ENCODE results near the gene ATP5PD.
"Not testable (repeated sequence)": the region's sequence is repeated elsewhere in the genome, so short reads cannot be mapped to it uniquely, and the experiment has no call there.

ATP5PD gene

DNA sequence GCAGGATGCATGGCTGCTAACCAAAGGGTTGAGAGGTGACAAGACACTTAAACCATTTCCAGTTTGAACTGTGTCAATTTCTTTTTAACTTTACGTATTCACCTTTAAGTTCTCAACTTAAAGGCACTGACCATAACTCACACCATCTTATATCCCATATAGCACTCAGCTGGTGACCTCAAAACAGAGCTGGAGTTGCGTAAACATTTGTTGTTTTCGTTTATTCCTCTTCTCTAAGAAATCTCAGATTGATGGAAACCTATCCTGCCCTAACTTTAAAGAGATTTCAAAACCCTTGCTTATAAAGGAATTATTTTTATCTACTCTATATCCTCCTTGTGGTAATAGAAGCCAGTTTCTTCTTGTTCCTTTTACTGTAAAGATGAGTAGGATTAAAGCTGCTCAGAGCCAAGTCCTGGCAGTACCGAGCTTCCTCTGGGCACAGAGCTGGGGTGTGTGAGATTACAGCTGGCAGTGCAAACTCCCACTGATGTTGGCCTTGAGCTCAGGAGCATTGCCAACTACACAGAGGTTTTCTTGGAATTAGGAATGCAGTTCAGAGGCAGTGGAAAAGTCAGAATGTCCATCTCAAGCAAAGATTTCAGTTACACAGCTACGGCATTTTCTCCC lies 1.6 kb upstream of the ATP5PD start:
- DNase-seq = no peak

DNA sequence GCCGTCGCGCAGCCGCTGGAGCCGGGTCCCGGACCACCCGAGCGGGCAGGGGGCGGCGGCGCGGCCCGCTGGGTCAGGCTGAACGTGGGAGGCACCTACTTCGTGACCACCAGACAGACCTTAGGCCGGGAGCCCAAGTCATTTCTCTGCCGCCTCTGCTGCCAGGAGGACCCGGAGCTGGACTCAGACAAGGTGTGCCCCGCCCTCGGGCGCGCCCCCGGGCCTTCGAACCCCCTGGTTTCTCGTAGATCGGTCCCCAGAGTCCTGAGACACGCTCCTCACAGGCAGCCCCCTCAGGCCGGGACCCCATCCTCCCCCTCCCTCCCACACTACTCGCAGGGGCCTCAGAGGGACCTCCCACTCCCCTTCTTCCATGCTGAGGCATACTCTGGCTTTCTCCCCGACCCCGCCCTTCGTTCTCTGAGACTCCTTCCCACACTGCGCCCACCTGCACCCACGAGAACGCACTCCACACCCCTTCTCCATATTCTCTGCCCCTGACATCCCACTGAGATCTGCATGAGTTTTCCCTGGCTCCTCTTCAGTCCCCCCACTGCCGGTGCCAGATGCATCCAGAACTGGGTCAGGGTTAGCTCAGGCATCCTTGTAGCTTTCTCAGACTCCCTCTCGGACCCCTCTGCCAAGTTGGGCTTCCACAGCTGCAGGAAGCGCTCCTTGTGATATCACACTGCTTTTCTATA lies 779 bp upstream of the ATP5PD start:
- DNase-seq = no peak

DNA sequence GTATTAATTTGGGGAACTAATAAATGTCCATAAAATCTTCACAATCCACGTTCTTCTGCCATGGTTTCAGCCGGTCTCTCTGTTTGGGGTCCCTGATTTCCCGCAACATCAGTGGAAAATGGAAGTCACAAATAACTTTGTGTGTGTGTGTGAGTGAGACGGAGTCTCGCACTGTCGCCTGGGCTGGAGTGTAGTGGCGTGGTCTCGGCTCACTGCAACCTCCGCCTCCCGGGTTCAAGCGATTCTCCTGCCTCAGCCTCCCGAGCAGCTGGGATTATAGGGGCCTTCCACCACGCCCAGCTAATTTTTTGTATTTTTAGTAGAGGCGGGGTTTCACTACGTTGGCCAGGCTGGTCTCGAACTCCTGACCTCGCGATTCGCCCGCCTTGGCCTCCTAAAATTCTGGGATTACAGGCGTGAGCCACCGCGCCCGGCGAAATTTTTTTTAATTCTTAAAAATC lies 793 bp downstream of the ATP5PD start:
- DNase-seq = not testable (repeated sequence)

DNA sequence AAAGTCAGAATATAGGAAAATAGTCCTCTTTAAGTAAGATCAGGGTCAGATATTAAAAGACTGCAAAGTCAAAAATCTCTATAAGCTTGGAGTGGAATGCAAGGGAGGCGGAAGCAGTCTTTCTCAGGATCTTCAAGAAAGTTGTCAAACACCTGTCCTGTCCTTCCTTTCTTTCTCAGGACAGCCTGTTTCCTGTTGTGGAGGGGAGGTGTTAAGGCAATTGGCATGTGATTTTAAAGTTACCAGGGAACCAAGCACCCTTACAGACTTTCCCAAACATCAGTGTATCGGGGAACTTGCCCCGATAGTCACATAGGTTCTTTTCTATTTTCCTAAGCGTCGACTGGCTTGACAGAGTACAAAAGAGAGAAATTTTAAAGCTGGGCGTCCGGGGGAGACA lies 2.1 kb downstream of the ATP5PD start:
- no peak for DNase-seq

DNA sequence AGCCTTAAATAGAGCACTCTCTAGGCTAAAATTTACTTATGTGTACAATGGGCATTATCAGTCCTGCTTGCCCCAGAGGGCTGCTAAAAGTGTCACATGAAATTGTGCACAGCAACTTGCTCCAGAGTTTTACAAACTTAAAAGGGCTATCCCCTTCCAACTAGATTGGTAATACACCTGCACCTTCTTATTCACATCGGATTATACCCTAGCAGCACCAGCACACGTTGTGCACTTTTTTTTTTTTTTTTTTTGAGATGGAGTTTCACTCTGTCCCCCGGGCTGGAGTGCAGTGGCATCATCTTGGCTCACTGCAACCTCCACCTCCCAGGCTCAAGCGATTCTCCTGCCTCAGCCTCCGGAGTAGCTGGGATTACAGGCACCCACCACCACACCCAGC lies 3.0 kb downstream of the ATP5PD start:
- DNase-seq = not testable (repeated sequence)

DNA sequence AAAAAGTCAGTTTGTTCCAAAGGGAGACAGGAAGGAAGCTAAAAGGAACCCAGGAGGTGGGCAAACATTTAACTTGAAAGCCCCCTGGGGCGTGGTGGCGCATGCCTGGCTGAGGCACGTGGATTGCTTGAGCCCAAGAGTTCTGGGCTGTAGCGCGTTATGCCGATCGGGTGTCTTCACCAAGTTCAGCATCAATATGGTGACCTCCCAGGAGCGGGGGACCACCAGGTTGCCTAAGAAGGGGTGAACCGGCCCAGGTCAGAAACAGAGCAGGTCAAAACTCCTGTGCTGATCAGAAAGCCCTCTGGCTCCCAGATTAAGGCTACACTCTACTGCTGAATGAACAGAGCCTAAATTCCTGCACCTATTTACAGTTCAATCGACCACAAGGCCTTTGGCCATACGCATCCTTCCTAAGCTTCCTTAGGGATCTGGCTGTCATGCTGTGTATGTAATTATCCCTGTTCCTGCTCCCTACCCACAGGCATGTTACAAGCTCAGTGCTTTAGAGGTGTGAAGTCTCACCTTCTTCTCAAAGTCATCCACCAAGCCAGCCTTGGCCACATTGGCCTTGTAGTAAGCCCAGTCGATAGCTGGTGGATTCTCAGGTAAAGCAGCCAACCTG lies 5.0 kb downstream of the ATP5PD start:
- no peak for DNase-seq

DNA sequence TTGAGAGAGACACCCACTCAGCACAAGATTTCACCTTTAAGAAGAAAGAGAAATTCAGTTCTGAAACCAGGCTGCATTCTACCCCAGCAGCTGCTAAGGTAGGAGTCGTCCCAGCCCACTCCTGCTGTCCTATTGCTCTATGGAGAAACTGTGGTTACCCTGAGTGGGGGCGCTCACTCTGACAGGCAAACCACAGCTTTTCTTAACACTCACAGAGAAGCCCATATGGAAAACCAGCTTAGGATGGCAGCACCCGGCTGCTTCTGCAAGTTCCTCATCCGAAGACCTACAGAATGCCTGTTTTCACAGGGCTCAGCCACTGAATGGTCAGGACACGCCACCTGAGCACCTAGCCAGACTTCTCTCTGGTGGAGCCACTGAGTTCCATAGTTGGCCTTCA lies 7.5 kb downstream of the ATP5PD start:
- no peak for DNase-seq

DNA sequence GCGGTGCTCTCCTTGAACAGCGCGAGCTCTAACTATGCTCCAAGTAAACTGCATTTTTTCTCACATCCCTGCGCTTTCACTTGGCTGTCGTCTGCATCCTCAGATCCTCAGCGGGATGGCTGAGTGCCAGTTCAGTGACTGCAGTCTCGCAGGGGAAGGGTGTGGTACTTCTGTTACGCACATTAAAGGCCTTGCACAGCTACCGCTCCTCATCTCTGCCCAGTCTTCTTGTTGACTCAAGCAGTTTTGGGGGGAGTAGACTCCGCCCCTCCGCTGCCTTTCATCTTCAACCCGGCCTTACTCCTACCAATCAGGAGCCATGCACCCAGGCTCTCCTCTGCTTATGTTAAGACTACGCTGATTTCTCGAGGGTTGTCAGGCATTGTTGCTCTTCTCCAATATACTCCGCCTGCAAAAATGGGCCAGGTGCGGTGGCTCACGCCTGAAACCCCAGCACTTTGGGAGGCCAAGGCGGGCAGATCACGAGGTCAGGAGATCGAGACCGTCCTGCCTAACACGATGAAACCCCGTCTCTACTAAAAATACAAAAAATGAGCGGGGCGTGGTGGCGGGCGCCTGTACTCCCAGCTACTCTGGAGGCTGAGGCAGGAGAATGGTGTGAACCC lies 10.0 kb downstream of the ATP5PD start:
- DNase-seq = peak; percentile 41

DNA sequence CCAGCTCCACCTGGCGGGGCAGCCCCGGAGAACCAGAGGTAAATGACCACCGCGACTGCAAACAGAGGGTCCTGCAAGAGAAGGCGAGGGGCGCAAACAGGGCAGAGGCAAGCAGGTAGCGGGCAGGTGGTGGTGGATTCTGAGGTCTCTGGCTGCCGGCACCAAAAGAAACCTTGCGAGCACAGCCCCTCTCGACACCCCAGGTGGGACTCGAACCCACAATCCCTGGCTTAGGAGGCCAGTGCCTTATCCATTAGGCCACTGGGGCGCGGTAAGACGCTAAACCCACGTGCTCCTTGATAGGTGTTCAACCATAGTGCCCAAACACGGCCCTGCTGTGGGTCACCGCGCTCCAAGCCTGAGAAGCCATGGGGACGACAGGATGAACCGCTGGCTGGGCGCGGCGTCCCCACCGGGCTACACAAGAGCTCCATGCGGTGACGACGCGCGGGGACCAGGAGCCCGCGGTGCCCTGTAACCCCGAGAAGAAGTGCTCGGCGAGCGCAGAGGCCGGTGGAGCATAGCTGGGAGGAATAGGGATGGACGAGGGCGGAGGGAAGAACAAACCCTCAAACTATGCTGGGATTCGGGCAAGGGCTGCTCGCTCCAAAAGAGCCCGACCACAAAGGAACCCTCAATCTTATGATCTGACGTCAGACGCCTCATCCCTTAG lies 12.4 kb downstream of the ATP5PD start:
- peak; percentile 67 for DNase-seq

DNA sequence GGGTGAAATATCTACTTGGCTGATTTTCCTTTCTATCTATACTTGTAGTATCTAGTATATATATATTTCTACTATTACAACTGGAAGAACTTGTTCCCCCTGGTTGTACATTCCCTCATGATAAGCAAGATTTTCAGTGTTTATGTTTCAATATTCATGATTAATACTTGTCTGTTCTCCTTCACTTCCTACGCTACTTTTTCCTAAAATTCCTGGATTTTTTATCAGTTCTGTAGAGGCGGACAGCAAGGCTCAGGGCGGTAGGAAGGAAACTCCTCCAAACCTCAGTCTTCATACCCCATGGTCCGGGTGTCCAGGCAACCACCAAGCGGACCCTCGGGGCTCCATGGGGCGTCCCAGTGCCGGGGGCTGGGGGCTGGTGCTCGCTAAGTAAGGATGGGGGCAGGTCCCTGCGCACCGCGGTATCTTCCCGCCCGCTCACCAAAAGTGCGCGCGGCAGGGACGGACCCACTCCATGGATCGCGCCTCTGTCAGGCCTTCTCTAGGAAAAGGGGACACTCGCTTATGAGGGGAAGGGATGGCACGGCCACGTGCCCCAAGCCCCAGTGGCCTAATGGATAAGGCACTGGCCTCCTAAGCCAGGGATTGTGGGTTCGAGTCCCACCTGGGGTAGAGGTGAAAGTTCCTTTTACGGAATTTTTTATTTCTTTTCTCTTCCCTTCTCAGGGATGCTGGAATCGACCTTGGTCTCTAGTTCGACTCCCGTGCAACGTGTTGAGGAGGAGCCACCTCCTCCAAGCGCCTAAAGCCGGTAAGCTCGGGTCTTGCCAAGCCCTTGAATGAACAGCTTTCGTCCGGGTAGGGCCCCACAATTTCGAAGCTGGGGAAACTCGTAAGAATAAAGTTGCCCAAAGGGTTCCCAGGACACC lies 13.2 kb downstream of the ATP5PD start:
- DNase-seq = peak; percentile 73

DNA sequence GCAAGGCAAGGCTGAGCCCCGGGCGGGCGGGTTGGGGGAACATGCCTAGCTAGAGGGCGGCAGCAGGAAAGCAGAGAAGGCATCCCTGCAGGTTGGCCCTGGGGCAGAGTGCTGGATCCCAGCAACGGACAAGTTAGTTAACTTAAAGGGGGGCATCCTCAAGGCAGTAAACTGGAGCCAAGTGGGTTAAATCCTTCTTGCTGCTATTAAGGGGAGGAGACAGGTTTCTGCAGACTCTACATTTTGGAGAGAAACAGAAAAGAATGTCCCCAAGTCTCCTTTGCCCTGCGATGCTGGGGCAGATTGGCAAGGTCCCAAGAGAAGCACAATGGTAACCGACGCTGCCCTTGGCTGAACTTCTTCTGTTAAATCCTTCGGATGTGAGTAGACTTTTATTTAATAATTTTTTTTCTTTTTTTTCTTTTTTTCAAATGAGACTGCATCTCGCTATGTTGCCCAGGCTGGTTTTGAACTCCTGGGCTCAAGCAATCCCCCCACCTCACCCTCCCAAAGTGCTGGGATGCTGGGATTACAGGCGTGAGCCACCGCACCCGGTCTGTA lies 14.0 kb downstream of the ATP5PD start:
- DNase-seq = no peak

DNA sequence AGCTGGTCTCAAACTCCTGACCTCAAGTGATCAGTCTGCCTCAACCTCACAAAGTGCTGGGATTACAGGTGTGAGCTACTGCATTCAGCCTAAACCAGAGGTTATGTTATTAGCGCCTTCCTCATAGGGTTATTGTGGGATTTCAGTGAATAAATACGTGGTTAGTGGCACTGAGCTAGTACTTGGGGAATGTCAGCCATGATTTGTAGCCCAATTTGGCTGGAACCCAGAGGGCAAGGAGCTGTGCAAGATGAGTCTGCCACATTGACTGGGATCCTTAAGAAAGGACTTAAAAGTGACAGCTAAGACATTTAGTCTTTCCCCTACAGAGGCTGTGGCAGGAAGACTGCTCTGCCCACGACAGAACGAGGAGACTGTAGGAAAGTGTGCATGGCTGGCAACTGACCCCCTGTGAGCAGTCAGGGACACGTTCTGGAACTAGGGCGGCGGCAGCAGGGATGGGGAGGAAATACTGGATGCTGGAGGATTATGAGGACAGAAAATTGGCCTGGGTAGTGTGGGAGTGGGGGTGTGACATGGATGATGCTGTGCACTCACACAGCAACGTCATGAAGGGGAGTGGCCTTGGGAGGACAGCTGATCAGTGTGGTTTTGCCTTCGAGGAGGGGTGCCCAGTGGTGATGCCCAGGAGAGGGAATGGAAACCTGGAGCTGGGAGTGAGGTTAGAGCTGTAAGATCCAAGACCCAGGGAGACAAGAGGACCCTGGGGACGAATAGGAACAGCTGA lies 14.6 kb downstream of the ATP5PD start:
- DNase-seq = peak; percentile 46

DNA sequence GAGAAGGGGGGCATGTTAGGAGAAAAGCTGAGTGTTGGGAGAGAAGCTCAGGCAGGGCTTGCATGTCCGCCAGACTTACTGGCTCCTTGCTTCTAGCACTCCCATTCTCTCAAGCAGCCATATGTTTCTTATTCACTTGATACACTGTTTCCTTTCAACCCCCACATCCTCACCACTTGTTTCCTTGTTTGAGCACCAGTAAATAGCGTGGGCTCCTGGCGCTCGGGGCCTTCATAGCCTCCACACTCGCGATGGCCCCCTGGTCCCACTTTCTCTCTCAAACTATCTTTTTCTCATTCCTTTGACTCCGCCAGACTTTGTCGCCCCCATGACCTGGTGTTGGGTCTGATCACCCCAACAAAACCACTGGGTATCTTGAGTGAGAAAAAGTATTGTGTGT lies 16.6 kb downstream of the ATP5PD start:
- DNase-seq = no peak

DNA sequence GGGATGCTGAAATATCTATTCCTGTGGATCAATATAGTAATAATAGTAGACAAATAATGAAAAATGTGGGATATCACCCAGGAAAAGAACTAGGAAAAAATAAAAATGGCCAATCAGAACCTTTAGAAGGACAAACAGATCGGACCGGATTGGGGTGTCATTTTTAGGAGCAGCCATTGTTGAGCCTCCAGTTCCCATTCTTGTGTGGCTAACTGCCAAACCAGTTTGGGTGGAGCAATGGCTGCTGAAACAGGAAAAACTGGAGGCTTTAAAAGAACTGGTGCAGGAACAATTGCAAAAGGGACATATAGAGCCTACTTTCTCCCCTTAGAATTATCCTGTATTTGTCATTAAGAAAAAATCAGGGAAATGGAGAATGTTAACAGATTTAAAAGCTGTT lies 20.1 kb downstream of the ATP5PD start:
- DNase-seq = not testable (repeated sequence)

DNA sequence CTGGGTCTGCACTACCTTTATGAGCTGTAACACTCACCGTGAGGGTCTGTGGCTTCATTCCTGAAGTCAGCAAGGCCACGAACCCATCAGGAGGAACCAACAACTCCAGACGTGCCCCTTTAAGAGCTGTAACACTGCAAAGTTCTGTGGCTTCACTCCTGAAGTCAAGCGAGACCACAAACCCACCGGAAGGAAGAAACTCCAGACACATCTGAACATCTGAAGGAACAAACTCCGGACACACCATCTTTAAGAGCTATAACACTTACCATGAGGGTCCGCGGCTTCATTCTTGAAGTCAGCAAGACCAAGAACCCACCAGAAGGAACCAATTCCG lies 21.4 kb downstream of the ATP5PD start:
- DNase-seq = not testable (repeated sequence)

DNA sequence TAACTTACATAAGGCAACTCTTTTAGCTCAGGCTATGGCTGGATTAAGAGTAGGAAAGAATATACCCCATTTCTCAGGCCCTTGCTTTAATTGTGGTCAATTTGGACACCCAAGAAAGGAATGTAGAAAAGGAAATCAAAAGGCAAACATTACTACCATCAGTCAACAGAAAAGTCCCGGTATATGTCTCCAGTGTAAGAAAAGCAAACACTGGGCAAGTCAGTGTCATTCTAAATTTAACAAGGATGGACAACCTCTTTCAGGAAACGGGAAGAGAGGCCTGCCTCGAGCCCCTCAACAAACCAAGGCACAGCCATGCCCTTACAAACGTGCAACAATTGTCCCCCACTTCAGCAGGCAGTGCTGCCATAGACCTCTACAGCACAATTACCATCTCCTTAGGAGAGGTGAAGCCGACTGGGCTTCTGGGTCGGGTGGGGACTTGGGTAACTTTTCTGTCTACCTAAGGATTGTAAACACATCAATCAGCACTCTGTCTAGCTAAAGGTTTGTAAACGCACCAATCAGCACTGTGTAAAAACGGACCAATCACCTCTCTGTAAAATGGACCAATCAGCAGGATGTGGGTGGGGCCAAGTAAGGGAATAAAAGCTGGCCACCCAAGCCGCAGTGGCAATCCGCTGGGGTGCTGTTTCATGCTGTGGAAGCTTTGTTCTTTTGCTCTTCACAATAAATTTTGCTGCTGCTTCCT lies 21.9 kb downstream of the ATP5PD start:
- DNase-seq = no peak

DNA sequence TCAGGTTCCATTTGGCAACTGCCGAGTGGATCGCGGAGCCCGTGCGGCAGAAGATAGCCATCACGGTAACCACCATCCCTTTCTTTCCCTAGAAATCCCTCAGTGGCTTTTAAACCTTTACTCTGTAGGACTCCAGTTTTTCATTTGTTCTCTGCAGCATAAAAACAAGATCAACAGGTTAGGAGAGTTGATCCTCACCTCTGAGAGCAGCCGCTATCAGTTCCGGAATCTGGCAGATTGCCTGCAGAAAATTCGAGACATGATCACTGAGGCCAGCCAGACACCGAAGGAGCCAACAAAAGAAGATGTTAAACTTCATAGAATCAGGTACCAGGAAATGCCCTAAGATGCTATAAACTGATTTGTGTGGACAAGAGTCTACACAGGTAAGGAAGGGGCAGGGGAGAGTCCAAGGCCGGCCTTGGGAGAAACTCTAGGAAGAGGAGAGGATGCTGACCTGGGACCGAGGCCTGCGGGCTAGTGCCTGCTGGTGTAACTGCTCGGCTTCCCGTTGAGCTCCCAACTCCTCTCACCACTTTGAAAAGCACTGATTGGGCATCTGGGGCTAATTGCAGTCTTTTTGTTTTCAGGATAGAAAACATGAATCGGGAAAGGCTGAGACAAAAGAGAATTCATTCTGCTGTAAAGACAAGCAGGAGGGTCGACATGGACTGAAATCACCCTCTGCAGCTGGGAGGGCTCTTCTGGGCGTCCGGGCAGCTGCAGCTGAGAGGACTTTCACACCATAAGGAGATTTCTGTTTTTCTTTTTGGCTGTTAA lies 26.2 kb downstream of the ATP5PD start:
- no peak for DNase-seq

DNA sequence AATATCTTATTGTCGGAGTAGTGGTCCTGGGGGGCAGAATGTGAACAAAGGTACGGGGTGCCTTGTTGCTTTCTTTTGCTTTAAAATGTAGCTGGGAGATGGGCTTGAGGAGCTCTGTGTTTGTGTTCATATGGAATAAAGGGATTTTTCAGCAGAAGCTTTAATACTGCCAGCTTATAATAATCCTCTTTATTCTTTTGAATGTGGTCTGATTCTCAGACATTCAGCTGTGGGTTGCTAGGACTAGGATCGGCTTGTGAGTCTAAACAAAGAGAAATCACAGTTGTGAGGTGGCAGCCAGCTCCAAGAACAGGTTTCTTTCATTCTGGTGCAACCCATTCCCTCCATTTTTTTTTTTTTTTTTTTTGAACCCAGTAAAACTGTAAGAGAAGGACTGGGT lies 27.1 kb downstream of the ATP5PD start:
- DNase-seq = no peak

DNA sequence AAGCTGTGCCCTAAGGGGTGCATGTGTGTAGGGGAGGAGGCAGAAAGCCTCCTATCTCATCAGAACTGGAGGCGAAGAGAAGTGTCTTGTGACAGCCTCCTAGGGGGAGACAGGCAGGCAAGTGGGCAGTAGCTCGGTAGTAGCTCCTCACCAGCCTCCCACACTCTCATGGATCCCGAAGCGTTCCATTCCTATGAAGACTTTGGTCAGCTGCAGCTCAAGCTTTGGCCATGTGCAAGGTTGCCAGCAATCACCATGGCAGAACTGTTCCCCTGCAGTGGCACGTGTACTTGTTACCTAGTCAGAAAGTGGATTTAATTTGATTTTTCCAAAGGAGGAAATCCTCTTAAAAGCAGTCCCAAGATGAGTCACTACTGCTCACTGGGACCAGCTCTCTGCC lies 27.6 kb downstream of the ATP5PD start:
- DNase-seq = no peak

DNA sequence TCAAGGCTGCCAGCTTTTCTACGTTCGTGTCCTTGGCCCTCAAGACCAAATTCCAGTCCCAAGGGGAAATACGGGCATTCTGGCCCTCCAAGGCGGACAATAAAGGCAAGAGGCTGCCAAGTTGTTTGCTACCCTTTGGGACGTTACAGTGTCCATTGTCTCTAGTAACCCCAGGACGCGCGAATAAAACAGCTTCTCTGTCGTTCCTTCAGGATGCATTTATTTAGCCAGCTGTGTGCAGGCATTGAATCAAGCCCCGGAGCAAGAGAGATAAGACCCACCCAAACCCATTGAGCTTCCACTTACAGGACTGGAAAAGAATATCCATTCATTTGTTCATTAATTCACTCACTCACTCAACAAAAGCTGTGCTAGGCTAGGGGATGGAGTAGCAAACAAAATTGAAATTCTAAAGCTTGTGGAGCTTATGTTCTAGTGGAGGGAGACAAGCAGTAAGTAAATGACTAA lies 33.6 kb downstream of the ATP5PD start:
- no peak for DNase-seq
